Stimulated activated CD8-positive, alpha-beta memory T cell treated with anti-CD3 and anti-CD28 coated beads, Interleukin-7, amount 100 ng/mL, for 48 hours (primary cell): ENCODE results near the gene GNA12.
A peak's percentile ranks its signal among the peaks of the same experiment; 100 is the strongest.

Source experiments
- DNase-seq, 2 donors: peaks; one replicate each; pipeline ENCODE4 v3.0.0-alpha.2; 2020; ENCODE audit warnings: low read depth in 1 of 2; ENCODE audit errors: extremely low read depth in 1 of 2

The GNA12 gene

GRCh38 chr7:2717293-2718261 is 126.5 kb downstream of the GNA12 start:
- no peak for DNase-seq

- DNase-seq: no peak
Measured at GRCh38 chr7:2716906-2717292, 127.2 kb downstream of the GNA12 start.

- DNase-seq: no peak
Measured at GRCh38 chr7:2716488-2716887, 127.6 kb downstream of the GNA12 start.

GRCh38 chr7:2715341-2716231 is 128.5 kb downstream of the GNA12 start:
- DNase-seq: peak in 1 of 2 donors; percentile 73

- no peak for DNase-seq
Measured at GRCh38 chr7:2714636-2715035, 129.5 kb downstream of the GNA12 start.

GRCh38 chr7:2713978-2714377 is 130.1 kb downstream of the GNA12 start:
- DNase-seq: no peak

- DNase-seq: no peak
Measured at GRCh38 chr7:2713370-2713769, 130.7 kb downstream of the GNA12 start.

GRCh38 chr7:2711895-2712675 is 132.0 kb downstream of the GNA12 start:
- no peak for DNase-seq

- DNase-seq: peak in 1 of 2 donors; percentile 27
Measured at GRCh38 chr7:2710901-2711551, 133.1 kb downstream of the GNA12 start.

- peak in 1 of 2 donors; percentile 58 for DNase-seq
Measured at GRCh38 chr7:2710286-2710655, 133.8 kb downstream of the GNA12 start.

- peak; percentile 62 to 67 for DNase-seq
Measured at GRCh38 chr7:2709553-2710285, 134.4 kb downstream of the GNA12 start.

- no peak for DNase-seq
Measured at GRCh38 chr7:2708547-2709310, 135.4 kb downstream of the GNA12 start.

GRCh38 chr7:2708041-2708440 is 136.1 kb downstream of the GNA12 start:
- DNase-seq: no peak

- DNase-seq: no peak
Measured at GRCh38 chr7:2707481-2707880, 136.6 kb downstream of the GNA12 start.

- no peak for DNase-seq
Measured at GRCh38 chr7:2706685-2707126, 137.4 kb downstream of the GNA12 start.

GRCh38 chr7:2705371-2706096 is 138.6 kb downstream of the GNA12 start:
- no peak for DNase-seq

GRCh38 chr7:2702594-2702957 is 141.5 kb downstream of the GNA12 start:
- no peak for DNase-seq
